Mesodermal cell (in vitro differentiated cells): ENCODE data around the gene HSPG2.
"Not testable (repeated sequence)": the region's sequence is repeated elsewhere in the genome, so short reads cannot be mapped to it uniquely, and the experiment has no call there.

Source experiments
- H3K27ac ChIP-seq: 2 replicates; pipeline ENCODE4 v1.7.0; 2013; ENCODE audit warnings: mild to moderate bottlenecking, low read depth, low read length, moderate library complexity; ENCODE audit not compliant: severe bottlenecking
- H3K36me3 ChIP-seq: 2 replicates; pipeline ENCODE4 v1.7.1; 2013; ENCODE audit warnings: mild to moderate bottlenecking, low read length, moderate library complexity; ENCODE audit not compliant: control insufficient read depth, insufficient read depth
- H3K4me1 ChIP-seq: one replicate; pipeline ENCODE4 v1.7.1; 2013; ENCODE audit warnings: mild to moderate bottlenecking, low read length; ENCODE audit not compliant: insufficient read depth, control insufficient read depth, poor library complexity, severe bottlenecking
- H3K4me3 ChIP-seq: 2 replicates; pipeline ENCODE4 v1.7.0; 2013; ENCODE audit warnings: low read length, control low read depth, mild to moderate bottlenecking; ENCODE audit not compliant: insufficient read depth, poor library complexity, severe bottlenecking; ENCODE audit errors: extremely low read depth
- H3K9me3 ChIP-seq: 2 replicates; pipeline ENCODE4 v1.7.1; 2013; ENCODE audit warnings: mild to moderate bottlenecking, low read length, moderate library complexity; ENCODE audit not compliant: control insufficient read depth
- WGBS, 2 experiments: methylation state at CpG; one replicate each; pipeline ENCODE4 v1.1.5; 2013; ENCODE audit warnings: missing lambda C conversion rate in 2 of 2; ENCODE audit not compliant: insufficient coverage in 2 of 2; 5-methylcytosine and 5-hydroxymethylcytosine counted together

The HSPG2 gene

DNA sequence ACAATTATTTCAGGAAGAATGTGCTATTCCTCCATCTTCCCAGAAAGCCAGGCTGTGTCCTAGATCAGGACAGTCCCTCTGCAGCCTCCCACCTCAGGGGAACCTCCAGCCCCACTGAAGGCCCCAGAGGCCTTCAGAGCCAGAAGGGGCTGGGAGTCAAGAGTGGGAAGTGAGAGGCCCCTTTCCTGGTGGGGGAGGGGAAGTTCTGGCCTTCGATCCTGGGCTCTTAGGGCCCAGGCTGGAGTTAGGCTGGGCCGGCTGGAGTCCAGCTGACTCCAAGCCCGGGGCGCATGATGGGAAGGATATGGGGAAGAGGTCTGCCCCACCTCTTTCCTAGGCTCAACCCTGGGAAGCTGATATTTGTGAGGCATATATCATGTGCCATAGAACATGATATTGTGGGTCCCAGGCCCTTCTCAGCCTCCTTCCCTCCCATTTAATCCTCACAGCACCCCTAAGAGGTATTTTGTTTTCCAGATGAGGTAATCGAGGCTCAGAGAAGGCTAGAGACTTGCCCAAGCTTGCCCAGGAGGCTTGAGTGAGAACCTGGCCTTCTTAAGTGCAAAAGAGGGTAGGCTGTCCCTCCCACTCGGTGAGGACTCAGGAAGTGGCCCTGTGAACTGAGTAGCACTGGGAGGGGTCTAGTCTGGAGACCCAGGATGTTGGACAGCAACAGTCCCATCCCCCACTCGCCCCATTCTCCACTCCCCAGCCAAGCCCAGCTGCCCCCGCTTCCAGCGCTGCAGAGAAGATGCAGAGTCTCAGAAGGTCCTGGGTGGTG is 18.6 kb upstream of the HSPG2 start:
- no peaks in the 10 kb centered on the region for H3K9me3 ChIP-seq
- H3K27ac ChIP-seq: peak overlapping the region; percentile 57
- no peaks in the 10 kb centered on the region for H3K36me3 ChIP-seq
- 49 to 69% methylated on average over 5 to 7 of the region's 9 CpGs for WGBS, 2 experiments
- H3K4me1 ChIP-seq: peaks cover 28% of the 10 kb centered on the region
- no peak overlapping the region for H3K4me3 ChIP-seq

DNA sequence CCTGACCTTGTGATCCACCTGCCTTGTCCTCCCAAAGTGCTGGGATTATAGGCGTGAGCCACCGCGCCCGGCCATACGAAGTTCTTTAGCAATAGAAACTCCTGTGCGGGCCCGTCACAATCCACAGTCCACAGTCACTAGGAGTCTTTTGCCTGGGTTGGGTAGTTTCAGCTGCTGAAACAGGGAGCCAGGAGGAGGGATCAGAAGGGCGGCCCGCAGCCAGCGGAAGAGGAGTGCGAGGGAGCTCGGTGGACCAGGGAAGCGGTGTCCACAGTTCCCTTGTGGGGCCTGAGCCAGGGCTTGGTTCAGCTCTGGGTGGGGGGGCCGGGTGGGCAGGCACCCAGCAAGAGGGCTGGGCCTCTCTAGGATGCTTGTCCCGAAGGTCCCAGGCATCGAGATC is 17.9 kb upstream of the HSPG2 start:
- Histone ChIP-seq H3K9me3 (no peaks in the 10 kb centered on the region), H3K27ac (no peak overlapping the region), H3K4me1 (peaks cover 28% of the 10 kb centered on the region), H3K4me3 (no peak overlapping the region), H3K36me3 (no peaks in the 10 kb centered on the region)
- WGBS, 2 experiments: 93 to 95% methylated on average over 16 of the region's 16 CpGs

DNA sequence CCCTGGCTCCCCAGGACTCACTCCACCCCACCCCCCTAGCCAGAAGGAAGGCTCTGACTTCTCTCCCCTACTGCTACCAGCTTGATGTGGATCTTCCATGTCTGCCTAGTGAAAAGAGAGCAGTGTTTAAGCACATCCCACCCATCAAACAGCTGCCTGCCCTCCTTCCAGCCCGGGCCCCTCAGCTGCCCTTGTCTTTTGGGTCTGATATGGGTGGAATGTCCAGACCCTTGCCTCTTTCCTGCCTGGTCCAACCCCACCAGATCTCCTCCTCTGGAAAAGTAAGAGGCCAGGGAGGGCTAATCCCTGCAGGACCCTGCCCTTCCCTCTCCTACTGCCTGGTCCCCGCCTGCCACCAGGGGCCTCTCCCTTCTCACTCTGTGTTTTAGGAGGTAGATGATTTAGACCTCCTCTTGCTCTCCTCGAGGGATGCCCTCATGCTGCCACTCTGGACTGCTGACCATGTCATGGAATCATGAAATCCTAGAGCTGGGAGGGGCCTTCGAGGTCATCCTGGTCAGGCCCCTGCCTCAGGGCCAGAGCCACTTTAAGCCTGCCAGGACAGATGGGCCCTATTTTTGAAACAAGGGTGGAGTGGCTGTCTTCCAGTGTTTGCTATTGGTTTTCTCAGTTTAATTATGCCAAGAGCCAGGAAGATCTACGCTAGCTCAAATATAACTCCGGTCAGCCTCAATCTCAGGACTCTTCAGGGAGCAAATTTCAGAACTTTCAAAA is 15.8 kb upstream of the HSPG2 start:
- 94 to 100% methylated on average over 3 of the region's 6 CpGs for WGBS, 2 experiments
- Histone ChIP-seq H3K36me3 (no peaks in the 10 kb centered on the region), H3K4me1 (peaks cover 25% of the 10 kb centered on the region), H3K4me3 (no peak overlapping the region), H3K9me3 (no peaks in the 10 kb centered on the region), H3K27ac (no peak overlapping the region)

DNA sequence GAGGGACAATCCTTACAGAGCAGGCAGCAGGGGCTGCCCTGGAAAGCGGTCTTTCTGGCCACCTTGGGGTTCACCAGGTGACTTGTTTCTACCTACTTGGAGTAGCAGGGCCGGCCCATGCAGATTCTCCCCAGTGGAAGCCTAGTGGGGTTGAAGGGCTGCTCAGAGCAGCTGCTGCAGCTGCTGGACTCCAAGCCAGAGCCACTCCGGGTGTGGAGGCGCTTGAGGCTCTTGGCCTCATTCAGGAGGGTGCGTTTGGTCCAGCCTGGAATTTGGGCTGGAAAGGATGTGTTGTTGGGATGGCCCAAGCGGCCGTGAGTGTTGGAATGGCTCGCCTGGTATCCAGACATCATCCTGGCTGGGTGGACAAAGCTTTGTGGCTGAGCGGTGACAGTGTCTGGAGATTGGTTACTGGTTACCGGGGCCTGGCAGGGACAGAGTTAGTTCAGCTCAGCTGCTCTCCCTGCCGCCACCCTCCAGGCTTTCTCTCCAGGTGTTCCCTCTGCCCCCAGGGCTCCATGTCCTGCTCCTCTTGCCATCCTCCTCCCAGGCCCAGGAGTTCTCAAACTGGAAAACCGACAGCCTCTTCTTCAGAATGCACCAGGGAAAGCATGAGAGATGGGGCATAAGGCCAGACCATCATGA is 14.2 kb upstream of the HSPG2 start:
- H3K27ac ChIP-seq: no peak overlapping the region
- no peak overlapping the region for H3K4me3 ChIP-seq
- no peaks in the 10 kb centered on the region for H3K36me3 ChIP-seq
- no peaks in the 10 kb centered on the region for H3K9me3 ChIP-seq
- 93 to 98% methylated on average over 10 to 11 of the region's 12 CpGs for WGBS, 2 experiments
- peaks cover 18% of the 10 kb centered on the region for H3K4me1 ChIP-seq

DNA sequence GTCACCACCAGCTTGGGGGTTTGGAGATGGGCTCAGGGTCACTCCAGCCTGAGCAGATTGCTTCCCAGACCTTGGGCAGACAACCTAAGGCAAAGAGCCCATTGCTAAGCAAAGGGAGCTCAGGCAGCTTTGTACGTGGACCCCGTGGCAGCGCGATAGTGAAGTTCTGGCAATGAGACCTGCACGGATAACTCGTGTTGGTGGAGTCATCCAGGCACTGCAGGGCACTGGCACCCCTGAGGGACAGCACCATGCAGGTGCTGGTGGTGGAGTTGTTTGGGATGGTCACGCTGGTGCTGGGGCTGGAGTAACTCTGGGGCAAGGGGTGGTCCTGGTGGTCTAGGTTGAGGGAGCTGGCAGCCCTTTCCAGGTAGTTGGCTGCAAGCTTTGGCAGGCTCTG is 13.6 kb upstream of the HSPG2 start:
- Histone ChIP-seq H3K4me3 (no peak overlapping the region), H3K4me1 (peaks cover 12% of the 10 kb centered on the region), H3K36me3 (no peaks in the 10 kb centered on the region), H3K9me3 (no peaks in the 10 kb centered on the region), H3K27ac (no peak overlapping the region)
- WGBS, 2 experiments: 95 to 98% methylated on average over 6 of the region's 7 CpGs

DNA sequence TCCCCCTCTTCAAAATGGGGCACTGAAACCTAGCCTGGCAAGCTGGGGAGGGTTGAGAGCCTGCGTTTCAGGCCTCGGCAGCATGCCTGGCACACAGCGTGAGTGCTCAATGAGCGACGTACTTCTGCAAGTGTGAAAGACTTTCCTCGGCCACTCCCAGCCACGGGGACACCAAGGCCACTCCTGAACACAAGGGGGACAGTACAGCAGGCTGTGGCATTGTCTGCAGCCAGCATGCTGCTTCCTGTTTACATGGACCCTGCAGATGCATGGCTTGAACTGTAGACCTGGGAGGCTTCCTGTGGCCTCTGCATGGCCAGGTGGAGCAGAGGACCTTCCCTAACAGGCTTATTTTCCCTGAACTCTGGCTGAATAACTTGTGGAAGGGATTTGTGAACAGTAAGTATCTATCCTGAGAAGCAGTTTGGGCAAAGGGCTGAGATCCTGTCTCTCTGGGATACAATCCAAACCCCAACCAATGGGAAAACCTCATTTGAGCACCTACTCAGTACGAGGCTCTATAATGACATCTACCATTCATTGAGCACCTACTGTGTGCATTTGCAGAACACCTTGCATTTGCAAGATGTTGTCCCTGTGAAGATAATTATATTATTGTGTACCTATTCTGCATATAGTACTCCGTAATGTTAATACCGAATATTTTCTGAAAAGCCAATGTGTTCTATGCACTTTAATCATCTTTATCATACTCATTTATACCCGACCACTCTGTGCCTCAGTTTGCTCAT is 9.9 kb upstream of the HSPG2 start:
- Histone ChIP-seq H3K4me3 (no peak overlapping the region), H3K27ac (peak overlapping the region; percentile 10), H3K4me1 (peaks cover 31% of the 10 kb centered on the region), H3K9me3 (no peaks in the 10 kb centered on the region), H3K36me3 (no peaks in the 10 kb centered on the region)
- WGBS, 2 experiments: 68 to 76% methylated on average over 7 to 8 of the region's 11 CpGs

DNA sequence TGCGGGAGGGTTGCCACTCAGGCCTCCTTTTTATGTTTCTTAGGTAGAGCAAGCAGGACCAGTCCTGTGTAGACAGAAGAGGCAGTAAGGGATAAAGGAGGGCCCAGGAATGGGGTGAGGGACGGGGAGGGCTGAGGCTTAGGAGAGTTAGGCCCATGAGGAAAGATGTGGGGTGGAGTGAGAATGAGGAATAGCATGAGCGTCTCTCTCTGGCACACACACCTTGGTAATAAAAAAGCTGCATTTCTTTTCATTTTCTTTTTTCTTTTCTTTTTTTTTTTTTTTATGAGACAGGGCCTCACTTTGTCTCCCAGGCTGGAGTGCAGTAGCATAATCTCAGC is 7.6 kb upstream of the HSPG2 start:
- no peaks in the 10 kb centered on the region for H3K9me3 ChIP-seq
- H3K4me3 ChIP-seq: no peak overlapping the region
- peaks cover 42% of the 10 kb centered on the region for H3K4me1 ChIP-seq
- 54% methylated on average over 2 of the region's 3 CpGs for WGBS, 2 experiments
- peak overlapping the region; percentile 68 for H3K27ac ChIP-seq
- H3K36me3 ChIP-seq: no peaks in the 10 kb centered on the region

DNA sequence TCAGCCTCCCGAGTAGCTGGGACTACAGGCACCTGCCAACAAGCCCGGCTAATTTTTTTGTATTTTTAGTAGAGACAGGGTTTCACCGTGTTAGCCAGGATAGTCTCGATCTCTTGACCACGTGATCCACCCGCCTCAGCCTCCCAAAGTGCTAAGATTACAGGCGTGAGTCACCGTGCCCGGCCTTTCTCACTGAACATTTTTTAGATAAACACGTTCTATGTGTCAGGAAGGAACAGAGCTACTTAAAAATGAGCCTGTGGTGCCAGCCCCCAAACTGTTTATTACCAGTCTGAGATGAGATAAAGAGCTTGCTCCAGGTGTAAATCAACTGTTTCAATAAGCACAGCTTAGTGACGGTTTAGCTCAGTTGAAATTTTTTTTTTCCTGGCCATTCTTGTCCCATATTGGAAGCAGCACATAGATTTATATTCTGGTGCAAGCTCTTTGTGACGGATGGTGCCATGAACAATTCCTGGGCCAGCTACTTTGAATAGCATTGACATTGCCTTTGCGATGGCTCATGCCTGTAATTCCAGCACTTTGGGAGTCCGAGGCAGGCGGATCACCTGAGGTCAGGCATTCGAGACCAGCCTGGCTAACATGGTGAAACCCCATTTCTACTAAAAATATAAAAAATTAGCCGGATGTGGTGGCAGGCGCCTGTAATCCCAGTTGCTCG is 6.0 kb upstream of the HSPG2 start:
- WGBS, 2 experiments: 80 to 89% methylated on average over 15 to 16 of the region's 19 CpGs
- Histone ChIP-seq H3K4me1 (peaks cover 51% of the 10 kb centered on the region), H3K27ac (peak overlapping the region; percentile 69)
- not testable (repeated sequence) for H3K4me3 ChIP-seq, H3K9me3 ChIP-seq, H3K36me3 ChIP-seq

DNA sequence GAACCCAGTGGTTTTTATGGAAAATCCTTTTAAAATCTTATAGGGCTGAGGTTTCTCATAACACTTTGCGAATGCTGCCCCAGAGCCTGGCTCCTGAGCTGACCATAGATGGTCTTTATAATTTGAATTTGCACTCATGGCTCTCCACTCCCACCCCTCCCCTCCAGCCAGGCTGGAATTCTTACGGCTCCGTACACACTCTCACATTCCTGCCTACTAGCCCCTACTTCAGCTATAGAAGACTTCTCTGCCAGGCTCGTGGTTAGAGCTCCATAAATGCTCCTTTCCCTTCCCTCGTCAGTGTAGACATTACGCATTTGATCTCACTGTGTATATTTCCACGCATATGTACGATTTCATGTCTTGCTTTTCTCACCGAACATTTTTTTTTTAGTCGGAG is 5.4 kb upstream of the HSPG2 start:
- WGBS, 2 experiments: 68 to 77% methylated on average over 9 to 10 of the region's 10 CpGs
- peaks cover 58% of the 10 kb centered on the region for H3K4me1 ChIP-seq

DNA sequence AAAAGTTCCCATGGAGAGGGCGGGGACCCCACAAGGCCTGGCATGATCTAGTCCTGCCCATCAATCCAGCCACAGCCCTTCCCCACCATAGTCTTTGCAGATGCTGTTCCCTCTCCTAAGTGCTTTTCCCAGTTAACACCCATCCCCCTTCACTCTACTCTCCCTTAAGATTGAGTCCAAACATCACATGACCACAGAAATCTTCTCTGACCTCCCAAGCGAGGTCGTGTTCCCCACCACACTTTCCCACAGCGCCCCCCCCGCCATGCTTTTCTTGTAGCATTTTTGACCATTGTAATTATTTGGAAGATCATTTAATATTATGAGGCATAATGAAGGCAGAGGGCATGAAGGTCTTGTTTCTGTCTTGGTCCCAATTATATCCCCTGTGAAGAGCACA is 4.3 kb upstream of the HSPG2 start:
- WGBS, 2 experiments: 82 to 100% methylated on average over 1 to 5 of the region's 5 CpGs
- Histone ChIP-seq H3K4me1 (peaks cover 57% of the 10 kb centered on the region), H3K9me3 (no peaks in the 10 kb centered on the region), H3K36me3 (no peaks in the 10 kb centered on the region), H3K4me3 (no peak overlapping the region), H3K27ac (no peak overlapping the region)

More for the DNA sequence above, 5.4 kb upstream of the HSPG2 start:
- H3K4me3 ChIP-seq: no peak overlapping the region
- no peaks in the 10 kb centered on the region for H3K36me3 ChIP-seq
- H3K9me3 ChIP-seq: no peaks in the 10 kb centered on the region
- peak overlapping the region; percentile 69 for H3K27ac ChIP-seq
